ENCODE measurements around the gene CACNG6.
"Not testable (repeated sequence)": the region's sequence is repeated elsewhere in the genome, so short reads cannot be mapped to it uniquely, and the experiment has no call there.

CACNG6 gene

DNA sequence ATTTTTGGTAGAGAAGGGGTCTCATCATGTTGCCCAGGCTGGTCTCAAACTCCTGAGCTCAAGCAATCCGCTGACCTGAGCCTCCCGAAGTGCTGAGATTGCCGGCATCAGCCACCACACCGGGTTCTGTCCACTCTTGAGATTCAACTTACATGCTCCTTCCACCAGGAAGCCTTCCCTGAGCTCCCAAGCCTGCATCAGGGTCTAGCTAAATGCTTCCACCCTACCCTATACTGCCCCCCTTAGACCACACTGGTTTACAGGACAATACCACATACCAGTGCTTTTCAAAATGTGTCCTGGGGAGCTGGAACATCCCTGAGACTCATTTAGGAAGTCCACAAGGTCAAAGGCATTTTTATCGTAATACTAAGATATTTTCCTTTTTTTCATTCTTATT, 43.8 kb upstream of the CACNG6 start:
- no peak for DNase-seq (ENCODE audit: extremely low read depth, low read depth)
- TF ChIP-seq, protein P1, sequence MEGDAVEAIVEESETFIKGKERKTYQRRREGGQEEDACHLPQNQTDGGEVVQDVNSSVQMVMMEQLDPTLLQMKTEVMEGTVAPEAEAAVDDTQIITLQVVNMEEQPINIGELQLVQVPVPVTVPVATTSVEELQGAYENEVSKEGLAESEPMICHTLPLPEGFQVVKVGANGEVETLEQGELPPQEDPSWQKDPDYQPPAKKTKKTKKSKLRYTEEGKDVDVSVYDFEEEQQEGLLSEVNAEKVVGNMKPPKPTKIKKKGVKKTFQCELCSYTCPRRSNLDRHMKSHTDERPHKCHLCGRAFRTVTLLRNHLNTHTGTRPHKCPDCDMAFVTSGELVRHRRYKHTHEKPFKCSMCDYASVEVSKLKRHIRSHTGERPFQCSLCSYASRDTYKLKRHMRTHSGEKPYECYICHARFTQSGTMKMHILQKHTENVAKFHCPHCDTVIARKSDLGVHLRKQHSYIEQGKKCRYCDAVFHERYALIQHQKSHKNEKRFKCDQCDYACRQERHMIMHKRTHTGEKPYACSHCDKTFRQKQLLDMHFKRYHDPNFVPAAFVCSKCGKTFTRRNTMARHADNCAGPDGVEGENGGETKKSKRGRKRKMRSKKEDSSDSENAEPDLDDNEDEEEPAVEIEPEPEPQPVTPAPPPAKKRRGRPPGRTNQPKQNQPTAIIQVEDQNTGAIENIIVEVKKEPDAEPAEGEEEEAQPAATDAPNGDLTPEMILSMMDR (IDR thresholded peaks at IDR 0.05; ENCODE audit: low read depth, low read length, missing control alignments): peak; percentile 29

DNA sequence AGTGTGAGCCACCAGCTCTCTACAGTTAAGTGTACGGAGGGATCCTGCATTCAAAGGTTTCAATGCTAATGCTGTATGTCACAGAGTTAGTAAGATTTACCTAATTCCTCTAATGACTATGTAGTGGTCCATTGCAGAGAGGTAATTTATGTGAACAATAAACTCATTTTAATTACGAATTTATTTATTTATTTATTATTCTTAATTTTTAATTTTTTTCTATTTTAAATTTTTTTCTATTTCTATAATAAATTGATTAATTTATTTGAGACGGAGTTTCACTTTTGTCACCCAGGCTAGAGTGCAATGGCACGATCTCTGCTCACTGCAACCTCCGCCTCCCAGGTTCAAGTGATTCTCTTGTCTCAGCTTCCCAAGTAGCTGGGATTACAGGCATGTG, 42.8 kb upstream of the CACNG6 start:
- H3K4me3 ChIP-seq (replicated peaks; ENCODE audit: low read depth, low read length); DNase-seq (ENCODE audit: extremely low read depth, low read depth): not testable (repeated sequence)

More for the DNA sequence above, 43.8 kb upstream of the CACNG6 start:
- H3K4me3 ChIP-seq (replicated peaks; ENCODE audit: low read depth, low read length): no peak overlapping the region

DNA sequence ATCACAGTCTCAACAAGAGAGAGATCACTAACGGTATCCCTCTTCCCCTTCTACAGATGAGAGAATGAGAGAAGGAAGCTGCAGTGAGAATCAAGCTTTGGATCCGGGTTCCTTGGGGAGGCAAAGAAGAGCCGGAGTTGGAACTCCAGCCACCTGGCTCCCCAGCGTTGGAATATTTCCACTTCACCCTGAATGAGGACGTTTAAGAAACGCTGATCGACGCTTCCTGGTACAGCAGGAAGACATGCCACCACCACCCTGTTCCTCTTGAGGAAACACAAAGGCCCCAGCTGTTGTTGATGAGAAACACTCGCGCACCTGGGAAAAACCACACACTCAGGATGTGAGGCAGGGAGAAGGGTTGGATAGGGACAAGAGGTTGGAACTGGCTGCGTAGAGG, 40.0 kb upstream of the CACNG6 start:
- H3K4me3 ChIP-seq (replicated peaks; ENCODE audit: low read depth, low read length): no peak overlapping the region
- no peak for DNase-seq (ENCODE audit: extremely low read depth, low read depth)
- TF ChIP-seq, protein P1 (IDR thresholded peaks at IDR 0.05; ENCODE audit: low read depth, low read length, missing control alignments): no peak

DNA sequence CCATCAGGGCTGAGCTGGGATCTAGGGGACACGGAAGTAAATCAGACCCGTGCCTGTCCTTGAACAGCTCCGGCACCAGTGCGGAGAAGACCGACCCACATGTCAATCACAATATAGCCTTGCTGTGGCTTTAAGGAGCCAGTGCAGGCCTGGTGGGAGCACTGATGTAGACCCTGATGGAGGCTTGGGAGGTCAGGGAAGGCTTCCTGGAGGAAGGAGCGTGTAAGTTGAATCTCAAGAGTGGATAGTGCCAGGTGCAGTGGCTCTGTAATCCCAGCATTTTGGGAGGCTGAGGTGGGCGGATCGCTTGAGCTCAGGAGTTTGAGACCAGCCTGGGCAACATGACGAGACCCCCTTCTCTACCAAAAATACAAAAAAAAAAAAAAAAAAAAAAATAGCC, 39.5 kb upstream of the CACNG6 start:
- DNase-seq (ENCODE audit: extremely low read depth, low read depth): no peak
- TF ChIP-seq, protein P1 (IDR thresholded peaks at IDR 0.05; ENCODE audit: low read depth, low read length, missing control alignments): no peak
- no peak overlapping the region for H3K4me3 ChIP-seq (replicated peaks; ENCODE audit: low read depth, low read length)

DNA sequence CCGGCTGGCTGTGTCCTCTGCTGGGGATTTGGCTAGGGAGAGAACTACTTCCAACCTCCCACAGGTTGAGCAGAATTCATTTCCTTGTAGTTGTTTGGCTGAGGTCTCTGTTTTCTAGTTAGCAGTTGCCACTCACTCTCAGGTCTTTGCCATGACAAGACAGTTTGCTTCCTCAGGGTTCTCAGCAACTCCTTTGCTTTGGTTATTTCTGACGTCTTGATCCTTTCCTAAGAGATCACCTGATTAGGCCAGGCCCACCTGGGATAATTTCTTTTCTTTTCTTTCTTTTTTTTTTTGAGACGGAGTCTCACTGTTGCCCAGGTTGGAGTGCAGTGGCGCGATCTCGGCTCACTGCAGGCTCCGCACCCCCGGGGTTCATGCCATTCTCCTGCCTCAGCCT, 38.1 kb upstream of the CACNG6 start:
- H3K4me3 ChIP-seq (replicated peaks; ENCODE audit: low read depth, low read length): no peak overlapping the region
- TF ChIP-seq, protein P1 (IDR thresholded peaks at IDR 0.05; ENCODE audit: low read depth, low read length, missing control alignments): no peak
- no peak for DNase-seq (ENCODE audit: extremely low read depth, low read depth)

DNA sequence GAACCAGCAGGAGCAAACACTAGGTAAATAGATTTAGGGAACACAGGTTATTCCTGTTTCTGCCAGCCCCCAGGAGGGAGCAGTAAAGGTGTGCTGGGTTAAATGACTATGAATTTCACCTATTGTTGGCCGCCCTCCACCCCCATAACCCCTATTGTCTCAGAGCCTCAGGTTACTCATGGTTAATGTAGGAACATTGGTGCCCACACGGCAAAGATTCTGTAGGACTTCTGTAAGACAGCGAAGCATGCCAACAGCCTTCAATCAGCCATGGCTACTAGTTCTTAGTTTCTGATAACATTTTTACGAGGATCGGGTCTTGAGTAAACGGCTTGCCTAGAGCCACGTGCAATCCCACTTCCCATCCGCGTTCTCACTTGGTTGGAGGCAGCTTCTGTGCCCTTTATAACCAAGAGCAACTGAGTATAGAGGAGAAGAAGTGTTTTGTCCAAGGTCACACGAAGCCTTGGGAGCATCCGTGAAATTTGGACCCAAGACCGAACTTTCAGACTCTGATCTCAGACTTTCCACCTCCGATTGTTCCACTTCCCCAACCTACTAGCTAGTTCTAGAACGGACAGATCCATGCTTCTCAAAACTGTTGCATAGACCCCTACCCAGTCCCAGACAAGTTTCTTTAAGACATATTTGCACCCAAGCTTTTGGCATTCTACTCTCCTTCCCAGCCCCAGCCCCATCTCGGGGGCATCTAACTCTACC, 33.8 kb upstream of the CACNG6 start:
- TF ChIP-seq, protein P1 (IDR thresholded peaks at IDR 0.05; ENCODE audit: low read depth, low read length, missing control alignments): no peak
- H3K4me3 ChIP-seq (replicated peaks; ENCODE audit: low read depth, low read length): no peak overlapping the region
- DNase-seq (ENCODE audit: extremely low read depth, low read depth): no peak

DNA sequence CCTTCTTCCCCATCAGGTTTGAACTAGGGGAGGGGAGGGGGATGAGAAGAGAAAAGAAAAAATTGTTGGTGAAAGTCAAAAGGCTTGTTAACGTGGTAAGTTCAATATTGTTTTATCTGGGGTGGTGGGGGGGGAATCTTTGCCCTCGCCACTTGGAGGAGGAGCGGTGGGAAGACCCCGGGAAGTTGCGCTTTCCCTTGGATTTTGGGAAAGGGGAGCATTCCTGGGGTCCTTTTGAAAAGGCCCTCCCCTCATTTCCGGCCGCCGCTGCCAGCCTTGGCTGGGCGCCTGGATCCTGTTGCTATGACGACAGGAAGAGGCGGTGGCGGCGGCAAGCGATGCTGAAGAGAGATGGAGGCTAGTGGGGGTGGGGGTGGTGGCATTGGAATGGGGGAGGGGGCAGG, 33.3 kb upstream of the CACNG6 start:
- DNase-seq (ENCODE audit: extremely low read depth, low read depth): no peak
- TF ChIP-seq, protein P1 (IDR thresholded peaks at IDR 0.05; ENCODE audit: low read depth, low read length, missing control alignments): no peak
- no peak overlapping the region for H3K4me3 ChIP-seq (replicated peaks; ENCODE audit: low read depth, low read length)

Data from HFF-Myc (cell line).